Measurements from ENCODE around the gene NUP153. TPM values are rescaled to one million over a fixed set of nuclear protein-coding genes. Genes with fewer than 3 reads are reported as not detected.
"Not testable (repeated sequence)": the region's sequence is repeated elsewhere in the genome, so short reads cannot be mapped to it uniquely, and the experiment has no call there.

NUP153 gene
- total RNA-seq, 1 donor from 2014 or later = 23.9 TPM

- no peak overlapping the region for H3K4me3 Mint-ChIP-seq (ENCODE audit: unreplicated experiment)
- no peak for DNase-seq (ENCODE audit: low spot score)
- H3K36me3 Mint-ChIP-seq (ENCODE audit: low read depth) = no peaks in the 10 kb centered on the region
- peak; percentile 100 for TF ChIP-seq CTCF (IDR thresholded peaks at IDR 0.05)
- peaks cover 4% of the 10 kb centered on the region for H3K9me3 Mint-ChIP-seq (ENCODE audit: low read depth)
- H3K4me1 Mint-ChIP-seq (ENCODE audit: low read depth) = peaks cover 14% of the 10 kb centered on the region
- peak overlapping the region; percentile 25 for H3K27ac Mint-ChIP-seq (ENCODE audit: unreplicated experiment)
- no peaks in the 10 kb centered on the region for H3K27me3 Mint-ChIP-seq (ENCODE audit: low read depth)
These were observed 122.4 kb downstream of the NUP153 start for GRCh38 chr6:17584241-17584803.

GRCh38 chr6:17583811-17584210, 122.9 kb downstream of the NUP153 start:
- peaks cover 12% of the 10 kb centered on the region for H3K4me1 Mint-ChIP-seq (ENCODE audit: low read depth)
- no peak for TF ChIP-seq CTCF (IDR thresholded peaks at IDR 0.05)
- H3K27me3 Mint-ChIP-seq (ENCODE audit: low read depth) = no peaks in the 10 kb centered on the region
- no peaks in the 10 kb centered on the region for H3K36me3 Mint-ChIP-seq (ENCODE audit: low read depth)
- DNase-seq (ENCODE audit: low spot score) = no peak
- H3K27ac Mint-ChIP-seq (ENCODE audit: unreplicated experiment) = peak overlapping the region; percentile 25
- H3K4me3 Mint-ChIP-seq (ENCODE audit: unreplicated experiment) = no peak overlapping the region
- H3K9me3 Mint-ChIP-seq (ENCODE audit: low read depth) = peaks cover 4% of the 10 kb centered on the region

- Mint-ChIP-seq H3K4me1 (ENCODE audit: low read depth) (peaks cover 12% of the 10 kb centered on the region), H3K9me3 (ENCODE audit: low read depth) (peaks cover 15% of the 10 kb centered on the region), H3K4me3 (ENCODE audit: unreplicated experiment) (peak overlapping the region; percentile 39)
- not testable (repeated sequence) for H3K27ac Mint-ChIP-seq (ENCODE audit: unreplicated experiment); H3K27me3 Mint-ChIP-seq (ENCODE audit: low read depth); DNase-seq (ENCODE audit: low spot score); H3K36me3 Mint-ChIP-seq (ENCODE audit: low read depth)
These were observed 125.4 kb downstream of the NUP153 start for GRCh38 chr6:17581282-17581681.

GRCh38 chr6:17580518-17581048, 126.1 kb downstream of the NUP153 start:
- peak overlapping the region; percentile 70 for H3K4me3 Mint-ChIP-seq (ENCODE audit: unreplicated experiment)
- H3K9me3 Mint-ChIP-seq (ENCODE audit: low read depth) = peaks cover 15% of the 10 kb centered on the region
- H3K4me1 Mint-ChIP-seq (ENCODE audit: low read depth) = peaks cover 12% of the 10 kb centered on the region
- peak overlapping the region; percentile 51 for H3K27ac Mint-ChIP-seq (ENCODE audit: unreplicated experiment)
- no peak for TF ChIP-seq CTCF (IDR thresholded peaks at IDR 0.05)
- H3K36me3 Mint-ChIP-seq (ENCODE audit: low read depth) = no peaks in the 10 kb centered on the region
- no peak for DNase-seq (ENCODE audit: low spot score)
- H3K27me3 Mint-ChIP-seq (ENCODE audit: low read depth) = no peaks in the 10 kb centered on the region

- no peaks in the 10 kb centered on the region for H3K36me3 Mint-ChIP-seq (ENCODE audit: low read depth)
- H3K27me3 Mint-ChIP-seq (ENCODE audit: low read depth) = no peaks in the 10 kb centered on the region
- no peak for TF ChIP-seq CTCF (IDR thresholded peaks at IDR 0.05)
- H3K4me1 Mint-ChIP-seq (ENCODE audit: low read depth) = peaks cover 6% of the 10 kb centered on the region
- H3K4me3 Mint-ChIP-seq (ENCODE audit: unreplicated experiment) = no peak overlapping the region
- H3K9me3 Mint-ChIP-seq (ENCODE audit: low read depth) = peaks cover 21% of the 10 kb centered on the region
- DNase-seq (ENCODE audit: low spot score) = no peak
- no peak overlapping the region for H3K27ac Mint-ChIP-seq (ENCODE audit: unreplicated experiment)
These were observed 129.7 kb downstream of the NUP153 start for GRCh38 chr6:17577059-17577458.
